Measurements from ENCODE around the gene RASAL3. TPM values are rescaled to one million over a fixed set of nuclear protein-coding genes. Genes with fewer than 3 reads are reported as not detected.

Gene RASAL3
- total RNA-seq, 1 donor from 2014 or later = 89.3 TPM

DNA sequence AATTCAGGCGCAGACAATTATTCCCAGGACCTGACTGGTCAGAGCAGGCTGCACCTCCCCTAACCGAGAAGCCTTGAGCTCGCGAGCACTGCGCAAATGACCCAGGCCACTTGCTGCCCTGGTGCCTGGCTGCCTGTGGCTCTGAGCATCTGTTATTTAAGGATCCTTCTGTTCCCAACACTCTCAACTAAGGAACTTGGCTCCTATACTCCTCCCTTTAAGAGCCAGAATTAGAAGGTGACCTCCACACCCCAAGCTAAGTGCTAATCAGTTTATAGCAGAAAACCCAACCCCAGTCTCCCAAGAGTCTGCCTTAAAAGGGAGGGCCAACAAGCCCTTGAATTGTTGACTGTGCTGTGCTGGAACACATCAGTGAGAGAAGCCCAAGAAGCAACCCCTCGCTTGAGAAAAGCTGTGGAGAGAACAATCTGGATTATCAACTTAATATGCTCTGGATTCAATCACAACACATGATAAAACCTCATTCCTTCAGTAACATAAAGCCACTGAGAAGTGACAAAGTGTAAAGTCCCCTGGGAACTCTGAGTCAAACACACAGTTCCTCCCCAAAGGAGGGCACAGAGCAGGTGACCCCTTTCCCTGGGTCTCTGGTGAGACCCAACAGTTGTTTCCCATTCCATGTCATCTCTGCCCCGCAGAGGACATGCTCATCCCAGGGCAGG is 60.1 kb downstream of the RASAL3 start:
- H3K4me3 Mint-ChIP-seq = peak overlapping the region; percentile 59
- H3K9me3 Mint-ChIP-seq = no peaks in the 10 kb centered on the region
- DNase-seq = no peak
- H3K27ac Mint-ChIP-seq = peak overlapping the region; percentile 74
- intact Hi-C loops (cut with micrococcal nuclease) = no loop called here
- CTCF ChIA-PET = no interaction called here
- TF ChIP-seq, protein P1, sequence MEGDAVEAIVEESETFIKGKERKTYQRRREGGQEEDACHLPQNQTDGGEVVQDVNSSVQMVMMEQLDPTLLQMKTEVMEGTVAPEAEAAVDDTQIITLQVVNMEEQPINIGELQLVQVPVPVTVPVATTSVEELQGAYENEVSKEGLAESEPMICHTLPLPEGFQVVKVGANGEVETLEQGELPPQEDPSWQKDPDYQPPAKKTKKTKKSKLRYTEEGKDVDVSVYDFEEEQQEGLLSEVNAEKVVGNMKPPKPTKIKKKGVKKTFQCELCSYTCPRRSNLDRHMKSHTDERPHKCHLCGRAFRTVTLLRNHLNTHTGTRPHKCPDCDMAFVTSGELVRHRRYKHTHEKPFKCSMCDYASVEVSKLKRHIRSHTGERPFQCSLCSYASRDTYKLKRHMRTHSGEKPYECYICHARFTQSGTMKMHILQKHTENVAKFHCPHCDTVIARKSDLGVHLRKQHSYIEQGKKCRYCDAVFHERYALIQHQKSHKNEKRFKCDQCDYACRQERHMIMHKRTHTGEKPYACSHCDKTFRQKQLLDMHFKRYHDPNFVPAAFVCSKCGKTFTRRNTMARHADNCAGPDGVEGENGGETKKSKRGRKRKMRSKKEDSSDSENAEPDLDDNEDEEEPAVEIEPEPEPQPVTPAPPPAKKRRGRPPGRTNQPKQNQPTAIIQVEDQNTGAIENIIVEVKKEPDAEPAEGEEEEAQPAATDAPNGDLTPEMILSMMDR (IDR thresholded peaks at IDR 0.05) = no peak
- H3K4me1 Mint-ChIP-seq = peaks cover 37% of the 10 kb centered on the region
- POLR2A ChIA-PET = interaction anchor here (1.4 kb wide), 1 partner anchor 24 kb away, joined by 5 read pairs; the partner anchor contains the start of gene AKAP8
- ATAC-seq (ENCODE audit: low read depth) = peak; percentile 75
- peaks cover 76% of the 10 kb centered on the region for H3K36me3 Mint-ChIP-seq (ENCODE audit: low read depth)
- H3K27me3 Mint-ChIP-seq = no peaks in the 10 kb centered on the region

DNA sequence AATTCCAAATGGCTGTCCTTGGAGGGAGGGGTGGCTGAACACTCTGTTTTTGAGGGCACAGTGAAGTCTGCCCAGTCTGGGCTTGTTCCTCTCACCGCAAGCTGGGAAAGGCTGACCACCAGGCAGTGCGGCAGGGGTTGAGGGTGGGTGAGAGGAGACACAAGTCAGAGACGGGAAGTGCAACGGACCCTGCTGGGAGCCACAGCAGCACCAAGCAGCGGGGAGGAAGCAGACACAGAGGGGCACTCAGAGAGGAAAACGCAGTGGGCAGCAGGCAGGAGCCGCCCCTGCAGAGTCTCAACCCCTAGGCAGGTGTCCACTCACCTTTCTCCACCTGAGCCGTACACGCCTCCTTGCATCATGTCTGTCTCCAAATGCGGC is 61.2 kb downstream of the RASAL3 start:
- H3K27ac Mint-ChIP-seq = no peak overlapping the region
- no peaks in the 10 kb centered on the region for H3K27me3 Mint-ChIP-seq
- H3K36me3 Mint-ChIP-seq (ENCODE audit: low read depth) = peaks cover 75% of the 10 kb centered on the region
- TF ChIP-seq, protein P1 (IDR thresholded peaks at IDR 0.05) = no peak
- intact Hi-C loops (cut with micrococcal nuclease) = no loop called here
- no peak overlapping the region for H3K4me3 Mint-ChIP-seq
- H3K9me3 Mint-ChIP-seq = no peaks in the 10 kb centered on the region
- ChIA-PET CTCF (no interaction called here), POLR2A (no interaction called here)
- DNase-seq = no peak
- peaks cover 34% of the 10 kb centered on the region for H3K4me1 Mint-ChIP-seq
- no peak for ATAC-seq (ENCODE audit: low read depth)

DNA sequence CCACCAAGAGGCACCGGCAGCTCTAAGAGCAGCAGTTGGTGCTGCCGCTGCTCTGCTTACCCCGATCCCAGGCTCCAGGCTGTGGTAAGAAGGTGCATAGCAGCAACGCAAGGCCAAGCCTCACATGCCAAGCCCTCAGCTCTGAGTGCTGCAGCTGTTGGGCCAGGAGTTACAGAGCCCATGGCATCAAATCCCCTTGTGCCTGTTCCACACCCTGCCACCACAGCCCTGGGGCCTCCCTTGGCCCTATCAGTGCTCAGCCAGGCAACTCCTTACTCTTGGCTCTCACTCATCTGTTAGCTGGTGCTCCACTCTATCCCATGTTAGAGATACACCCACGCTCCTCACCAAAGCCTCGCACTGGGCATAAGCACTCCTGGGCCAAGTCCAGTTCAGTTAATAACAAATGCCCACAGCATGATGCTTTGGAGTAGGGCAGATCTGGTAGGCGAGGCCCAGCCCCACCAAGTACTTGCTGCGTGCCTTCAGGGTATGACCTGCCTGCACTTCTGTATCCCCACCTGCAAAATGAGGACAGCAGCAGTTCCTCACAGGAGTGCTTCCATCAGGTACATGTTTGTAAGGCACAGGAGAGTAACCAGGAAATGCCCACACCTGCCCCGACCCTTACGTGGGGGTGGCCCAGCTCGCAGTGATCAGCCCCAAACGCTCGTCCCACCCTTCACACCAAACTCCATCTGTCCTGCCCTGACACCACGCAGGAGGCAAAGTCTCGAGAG is 61.8 kb downstream of the RASAL3 start:
- Mint-ChIP-seq H3K36me3 (ENCODE audit: low read depth) (peaks cover 75% of the 10 kb centered on the region), H3K27ac (no peak overlapping the region), H3K4me1 (peaks cover 29% of the 10 kb centered on the region), H3K27me3 (no peaks in the 10 kb centered on the region), H3K4me3 (no peak overlapping the region), H3K9me3 (no peaks in the 10 kb centered on the region)
- ChIA-PET POLR2A (no interaction called here), CTCF (no interaction called here)
- TF ChIP-seq, protein P1 (IDR thresholded peaks at IDR 0.05) = no peak
- intact Hi-C loops (cut with micrococcal nuclease) = no loop called here
- ATAC-seq (ENCODE audit: low read depth) (no peak), DNase-seq (no peak)

Other genes starting within 250 kb of the RASAL3 start
- gene EPHX3, start 232.1 kb downstream of the RASAL3 start, total RNA-seq = not detected in 2 replicates
- 144 and 164 TPM in 2 replicates for gene BRD4, start 132.0 kb downstream of the RASAL3 start, total RNA-seq
- gene AKAP8, start 84.8 kb downstream of the RASAL3 start, total RNA-seq = 74.8 and 79.0 TPM in 2 replicates
- gene AKAP8L, start 45.6 kb downstream of the RASAL3 start, total RNA-seq = 126 and 163 TPM in 2 replicates
- gene WIZ, start 14.6 kb downstream of the RASAL3 start, total RNA-seq = 32.6 and 34.1 TPM in 2 replicates
- not detected in 2 replicates for gene PGLYRP2, start 15.0 kb upstream of the RASAL3 start, total RNA-seq
- gene CYP4F22, start 44.0 kb upstream of the RASAL3 start, total RNA-seq = not detected in 2 replicates
- not detected in 2 replicates for gene CYP4F8, start 150.7 kb upstream of the RASAL3 start, total RNA-seq
- gene CYP4F3, start 176.4 kb upstream of the RASAL3 start, total RNA-seq = not detected in 2 replicates
- gene CYP4F12, start 208.5 kb upstream of the RASAL3 start, total RNA-seq = not detected in 2 replicates

Data from activated B cell treated with CpG ODN at 0.5 μM for 24 hours (primary cell).